Measurements from ENCODE around the gene PIK3IP1.
"Not testable (repeated sequence)": the region's sequence is repeated elsewhere in the genome, so short reads cannot be mapped to it uniquely, and the experiment has no call there.

The PIK3IP1 gene

GRCh38 chr22:31263896-31264640 is 28.2 kb downstream of the PIK3IP1 start:
- no peak overlapping the region for H3K4me3 ChIP-seq
- H3K27ac ChIP-seq = no peak overlapping the region

GRCh38 chr22:31262312-31263133 is 29.8 kb downstream of the PIK3IP1 start:
- H3K4me3 ChIP-seq = no peak overlapping the region
- no peak overlapping the region for H3K27ac ChIP-seq

- H3K27ac ChIP-seq = no peak overlapping the region
- no peak overlapping the region for H3K4me3 ChIP-seq
Observed at GRCh38 chr22:31260474-31260856, 31.8 kb downstream of the PIK3IP1 start.

GRCh38 chr22:31259798-31260473 is 32.4 kb downstream of the PIK3IP1 start:
- H3K4me3 ChIP-seq = no peak overlapping the region
- H3K27ac ChIP-seq = no peak overlapping the region

GRCh38 chr22:31253949-31254348 is 38.3 kb downstream of the PIK3IP1 start:
- Histone ChIP-seq H3K4me3 (no peak overlapping the region), H3K27ac (peak overlapping the region in 19 of 21 experiments; percentile 4 to 90 (median 64))

- peak overlapping the region in 18 of 21 experiments; percentile 55 to 92 (median 82) for H3K27ac ChIP-seq
- H3K4me3 ChIP-seq = peak overlapping the region in 6 of 7 experiments; percentile 45 to 62 (median 48)
Observed at GRCh38 chr22:31250740-31251600, 41.3 kb downstream of the PIK3IP1 start.

- Histone ChIP-seq H3K4me3 (peak overlapping the region; percentile 34 to 62 (median 47)), H3K27ac (peak overlapping the region in 20 of 21 experiments; percentile 55 to 92 (median 82))
Observed at GRCh38 chr22:31248965-31249958, 43.0 kb downstream of the PIK3IP1 start.

- H3K27ac ChIP-seq = peak overlapping the region; percentile 3 to 92 (median 81)
- peak overlapping the region; percentile 34 to 62 (median 47) for H3K4me3 ChIP-seq
Observed at GRCh38 chr22:31248138-31248745, 44.0 kb downstream of the PIK3IP1 start.

- Histone ChIP-seq H3K27ac (peak overlapping the region in 10 of 21 experiments; percentile 33 to 90 (median 66)), H3K4me3 (peak overlapping the region in 4 of 7 experiments; percentile 46 to 62 (median 50))
Observed at GRCh38 chr22:31247726-31248125, 44.6 kb downstream of the PIK3IP1 start.

- Histone ChIP-seq H3K27ac (no peak overlapping the region), H3K4me3 (no peak overlapping the region)
Observed at GRCh38 chr22:31246687-31247086, 45.6 kb downstream of the PIK3IP1 start.

- not testable (repeated sequence) for H3K4me3 ChIP-seq
- H3K27ac ChIP-seq = peak overlapping the region in 2 of 21 experiments; percentile 5 to 83
Observed at GRCh38 chr22:31245998-31246397, 46.3 kb downstream of the PIK3IP1 start.

GRCh38 chr22:31244943-31245451 is 47.3 kb downstream of the PIK3IP1 start:
- Histone ChIP-seq H3K27ac (peak overlapping the region in 12 of 21 experiments; percentile 9 to 83 (median 64)), H3K4me3 (no peak overlapping the region)

GRCh38 chr22:31244046-31244942 is 48.0 kb downstream of the PIK3IP1 start:
- Histone ChIP-seq H3K27ac (peak overlapping the region in 18 of 21 experiments; percentile 5 to 83 (median 60)), H3K4me3 (no peak overlapping the region)

- no peak overlapping the region for H3K4me3 ChIP-seq
- peak overlapping the region in 19 of 21 experiments; percentile 5 to 83 (median 59) for H3K27ac ChIP-seq
Observed at GRCh38 chr22:31243339-31244045, 48.8 kb downstream of the PIK3IP1 start.

GRCh38 chr22:31241936-31242335 is 50.4 kb downstream of the PIK3IP1 start:
- Histone ChIP-seq H3K27ac (no peak overlapping the region), H3K4me3 (no peak overlapping the region)

GRCh38 chr22:31241200-31241599 is 51.1 kb downstream of the PIK3IP1 start:
- no peak overlapping the region for H3K27ac ChIP-seq
- no peak overlapping the region for H3K4me3 ChIP-seq
